Natural killer cell treated with Interleukin-12 subunit alpha and Interleukin-12 subunit beta and Interleukin-15 and Interleukin-18, amount 100 ng/mL, for 72 hours (primary cell): ENCODE results near the gene FAM181A. TPM values are rescaled to one million over a fixed set of nuclear protein-coding genes. Genes with fewer than 3 reads are reported as not detected.

Experiments
- ATAC-seq, 2 donors: fragments of 150-1000 bp; cut with Tn5 transposase in 1 of 2; sonication (Bioruptor Pico), chemical (Tn5 transposase) in 1 of 2; 2 replicates each; pipeline ENCODE4 v1.10.0; 2021
- DNase-seq: peaks from one replicate; pipeline ENCODE4 v3.0.0; 2022; ENCODE audit warnings: low spot score
- H3K27ac Mint-ChIP-seq, 2 donors: 1 replicate in 1 of 2; 2 replicates in 1 of 2; pipeline ENCODE4 v1.8.0; 2022; ENCODE audit warnings: mixed read lengths in 2 of 2, mild to moderate bottlenecking in 1 of 2, moderate library complexity in 1 of 2
- H3K27me3 Mint-ChIP-seq, 2 donors: 1 replicate in 1 of 2; 2 replicates in 1 of 2; pipeline ENCODE4 v1.8.0; 2022; ENCODE audit warnings: mixed read lengths in 2 of 2
- H3K36me3 Mint-ChIP-seq: one replicate; pipeline ENCODE4 v1.8.0; 2022; ENCODE audit warnings: mixed read lengths
- H3K4me1 Mint-ChIP-seq, 2 donors: 1 replicate in 1 of 2; 2 replicates in 1 of 2; pipeline ENCODE4 v1.8.0; 2022; ENCODE audit warnings: low read depth in 2 of 2, mixed read lengths in 2 of 2, mild to moderate bottlenecking in 1 of 2
- H3K4me3 Mint-ChIP-seq: one replicate; pipeline ENCODE4 v1.8.0; 2022; ENCODE audit warnings: mixed read lengths
- H3K9me3 Mint-ChIP-seq: 2 replicates; pipeline ENCODE4 v1.8.0; 2022; ENCODE audit warnings: mixed read lengths
- total RNA-seq, 2 donors: library from RNA; stranded (reverse); gene quantifications; one replicate each; pipeline ENCODE4 v1.2.3, GENCODE V29; 2022

FAM181A gene
- total RNA-seq, result not detected

GRCh38 chr14:93926873-93927799, at the start of gene FAM181A:
Gene FAM181A, plus strand, starts transcription at chr14:93927344. Its CDS starts 942 bp downstream, at chr14:93928286.
- Mint-ChIP-seq H3K27me3 (no peaks in the 10 kb centered on the region), H3K4me1 (no peaks in the 10 kb centered on the region), H3K27ac (no peak within 1 kb of the TSS), H3K4me3 (no peak within 1 kb of the TSS), H3K9me3 (no peaks in the 10 kb centered on the region), H3K36me3 (no peaks in the 10 kb centered on the region)
- ATAC-seq (no peak), DNase-seq (no peak)

DNA sequence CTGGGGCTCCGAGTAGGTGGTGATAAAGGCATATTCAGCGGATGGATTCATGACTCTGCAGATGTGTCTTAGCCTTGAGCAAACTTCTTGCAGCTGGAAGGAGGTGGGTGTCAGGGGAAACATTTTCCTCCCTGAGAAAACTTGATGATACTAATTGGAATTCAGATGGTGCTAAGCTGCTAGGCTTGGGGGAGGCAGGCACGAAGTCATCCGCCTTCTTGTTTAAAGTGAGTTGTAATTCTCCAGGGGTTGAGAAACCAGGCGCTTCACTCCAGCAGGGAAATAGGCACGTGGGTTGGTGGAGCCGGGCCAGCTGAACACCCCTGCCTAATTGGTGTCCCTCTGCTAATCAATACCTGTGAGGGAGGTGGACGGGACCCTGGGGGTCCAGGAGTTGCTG, 48.9 kb upstream of the FAM181A start:
- H3K27me3 Mint-ChIP-seq, result peaks cover 15 to 28% of the 10 kb centered on the region in 2 donors
- no peaks in the 10 kb centered on the region for H3K36me3 Mint-ChIP-seq
- no peak overlapping the region for H3K4me3 Mint-ChIP-seq
- H3K27ac Mint-ChIP-seq, result no peak overlapping the region
- DNase-seq, result no peak
- ATAC-seq, result no peak
- H3K4me1 Mint-ChIP-seq, result peaks cover 0 to 4% of the 10 kb centered on the region in 2 donors
- no peaks in the 10 kb centered on the region for H3K9me3 Mint-ChIP-seq

DNA sequence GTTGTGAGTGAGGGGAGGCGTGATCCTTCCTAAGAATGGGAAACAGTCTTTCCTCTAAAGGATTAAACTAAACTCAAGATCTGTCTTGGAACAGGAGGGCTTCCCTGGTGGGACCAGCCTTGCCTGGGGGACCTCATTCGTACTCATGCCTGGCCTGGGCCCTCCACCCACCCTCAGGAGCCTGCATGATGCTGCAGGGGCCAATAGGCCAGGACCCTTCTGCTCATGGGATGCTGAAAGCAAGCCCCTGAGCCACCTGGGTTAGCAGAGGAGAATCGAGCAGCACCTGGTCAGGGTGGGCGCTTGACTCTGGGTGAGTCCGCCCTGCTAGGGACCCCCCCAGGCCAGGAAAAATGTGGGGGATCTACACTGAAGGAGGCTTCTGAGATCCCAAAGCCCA, 48.3 kb upstream of the FAM181A start:
- H3K27me3 Mint-ChIP-seq, result peaks cover 10 to 28% of the 10 kb centered on the region in 2 donors
- no peak overlapping the region for H3K4me3 Mint-ChIP-seq
- peaks cover 0 to 4% of the 10 kb centered on the region in 2 donors for H3K4me1 Mint-ChIP-seq
- no peaks in the 10 kb centered on the region for H3K36me3 Mint-ChIP-seq
- H3K27ac Mint-ChIP-seq, result no peak overlapping the region
- ATAC-seq, result peak in 1 of 2 donors; percentile 11
- peak; percentile 58 for DNase-seq
- no peaks in the 10 kb centered on the region for H3K9me3 Mint-ChIP-seq

DNA sequence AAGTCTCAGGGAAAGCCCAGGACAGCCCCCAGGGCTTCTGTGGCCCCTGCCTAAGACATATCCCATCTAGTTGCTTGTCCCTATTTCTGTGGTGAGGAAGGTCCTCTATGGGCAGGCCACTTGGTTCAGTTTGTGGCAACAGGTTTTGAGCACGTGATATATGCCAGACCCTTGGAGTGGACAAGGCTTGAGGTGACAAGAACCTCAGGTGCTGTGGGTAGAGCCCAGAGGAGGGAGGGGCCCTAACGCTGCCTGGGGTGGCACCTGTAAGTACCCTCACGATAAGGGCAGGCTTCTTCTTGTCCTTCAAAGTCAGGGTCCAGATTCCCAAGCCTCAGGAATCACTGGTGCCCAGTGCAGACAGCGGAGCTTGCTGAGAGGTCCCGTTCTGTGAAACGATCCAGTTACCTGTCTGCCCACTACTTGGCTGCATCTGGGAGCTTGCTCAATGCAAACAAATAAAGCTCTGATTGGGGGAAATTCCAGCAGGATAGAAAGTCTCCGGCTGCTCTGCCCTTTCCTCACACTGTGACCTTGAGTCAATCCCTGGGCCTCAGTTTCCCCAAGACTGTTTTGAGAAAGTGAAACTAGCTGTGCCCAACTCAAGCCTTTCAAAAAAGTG, 47.7 kb upstream of the FAM181A start:
- DNase-seq (no peak), ATAC-seq (peak in 1 of 2 donors; percentile 36)
- H3K27ac Mint-ChIP-seq, result no peak overlapping the region
- peaks cover 10 to 28% of the 10 kb centered on the region in 2 donors for H3K27me3 Mint-ChIP-seq
- no peak overlapping the region for H3K4me3 Mint-ChIP-seq
- H3K9me3 Mint-ChIP-seq, result no peaks in the 10 kb centered on the region
- H3K36me3 Mint-ChIP-seq, result no peaks in the 10 kb centered on the region
- H3K4me1 Mint-ChIP-seq, result peaks cover 0 to 4% of the 10 kb centered on the region in 2 donors

DNA sequence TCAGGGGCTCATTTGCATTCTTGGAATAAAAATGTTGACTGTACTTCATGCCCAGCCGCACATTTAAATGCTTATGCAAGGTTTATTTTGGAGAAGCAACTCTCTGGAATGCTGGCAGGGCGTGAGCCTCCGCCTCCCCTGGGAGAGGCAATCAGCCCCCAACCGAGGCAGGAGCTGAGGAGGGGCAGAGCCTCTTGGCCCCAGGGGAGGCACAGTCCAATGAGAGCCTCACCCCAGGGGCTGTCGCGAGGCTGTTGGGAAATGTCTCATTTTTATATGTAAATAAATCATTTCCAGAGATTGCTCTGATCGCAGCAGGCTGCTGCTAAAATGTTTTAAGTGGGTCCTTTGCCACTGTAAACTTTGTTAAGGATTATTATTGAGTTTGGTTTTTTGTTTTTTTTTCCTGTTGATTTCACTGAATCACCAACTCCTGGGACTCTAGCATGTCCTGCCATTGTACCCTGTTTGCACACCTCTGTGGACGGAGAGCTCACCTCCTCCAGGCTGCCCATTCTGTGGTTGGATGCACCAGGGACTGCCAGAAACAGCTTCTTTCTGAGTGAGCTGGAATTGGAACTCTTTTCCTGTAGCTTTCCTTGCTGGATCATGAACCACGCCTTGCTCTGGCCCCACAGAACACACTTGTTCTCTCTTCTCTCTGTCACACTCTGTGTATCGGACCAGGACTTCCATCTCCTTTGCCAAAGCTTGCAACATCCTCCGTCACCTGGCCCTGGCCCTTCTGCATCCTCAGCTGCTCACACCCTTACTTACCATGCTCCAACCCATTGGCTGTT, 46.9 kb upstream of the FAM181A start:
- no peak for ATAC-seq
- Mint-ChIP-seq H3K27ac (no peak overlapping the region), H3K36me3 (no peaks in the 10 kb centered on the region), H3K27me3 (peaks cover 16 to 34% of the 10 kb centered on the region in 2 donors), H3K4me3 (no peak overlapping the region), H3K9me3 (peaks cover 5% of the 10 kb centered on the region), H3K4me1 (peaks cover 6 to 11% of the 10 kb centered on the region in 2 donors)
- peak; percentile 35 for DNase-seq

- Mint-ChIP-seq H3K36me3 (no peaks in the 10 kb centered on the region), H3K27me3 (peaks cover 32 to 54% of the 10 kb centered on the region in 2 donors), H3K9me3 (peaks cover 5% of the 10 kb centered on the region), H3K4me1 (peaks cover 6 to 11% of the 10 kb centered on the region in 2 donors), H3K4me3 (no peak overlapping the region), H3K27ac (peak overlapping the region in 1 of 2 donors; percentile 29)
- ATAC-seq, result no peak
- DNase-seq, result peak; percentile 39
Observed at GRCh38 chr14:93884950-93885349, 42.2 kb upstream of the FAM181A start.

DNA sequence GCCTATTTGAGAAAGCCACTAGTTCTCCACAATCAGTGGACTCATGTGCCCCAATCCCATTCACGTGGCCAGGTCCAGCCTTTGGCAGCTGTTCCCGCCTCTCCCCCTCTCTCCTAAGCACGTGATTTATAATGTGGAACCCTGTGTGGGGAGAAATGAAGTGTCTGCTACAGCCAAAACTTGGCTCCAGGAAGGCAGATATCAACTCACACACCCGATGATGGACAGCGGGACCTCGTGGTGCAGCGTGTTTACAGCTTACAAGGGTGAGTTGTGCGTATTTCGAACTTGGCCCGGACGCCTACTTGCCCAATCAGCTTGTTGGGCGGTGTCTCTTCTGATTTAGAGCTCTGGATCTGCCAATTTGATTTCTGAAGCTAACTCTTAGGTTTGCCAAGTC, 38.1 kb upstream of the FAM181A start:
- peak; percentile 5 for DNase-seq
- H3K36me3 Mint-ChIP-seq, result no peaks in the 10 kb centered on the region
- no peak for ATAC-seq
- H3K4me1 Mint-ChIP-seq, result peaks cover 6 to 7% of the 10 kb centered on the region in 2 donors
- H3K27ac Mint-ChIP-seq, result no peak overlapping the region
- H3K4me3 Mint-ChIP-seq, result no peak overlapping the region
- peaks cover 5% of the 10 kb centered on the region for H3K9me3 Mint-ChIP-seq
- peaks cover 34 to 49% of the 10 kb centered on the region in 2 donors for H3K27me3 Mint-ChIP-seq

DNA sequence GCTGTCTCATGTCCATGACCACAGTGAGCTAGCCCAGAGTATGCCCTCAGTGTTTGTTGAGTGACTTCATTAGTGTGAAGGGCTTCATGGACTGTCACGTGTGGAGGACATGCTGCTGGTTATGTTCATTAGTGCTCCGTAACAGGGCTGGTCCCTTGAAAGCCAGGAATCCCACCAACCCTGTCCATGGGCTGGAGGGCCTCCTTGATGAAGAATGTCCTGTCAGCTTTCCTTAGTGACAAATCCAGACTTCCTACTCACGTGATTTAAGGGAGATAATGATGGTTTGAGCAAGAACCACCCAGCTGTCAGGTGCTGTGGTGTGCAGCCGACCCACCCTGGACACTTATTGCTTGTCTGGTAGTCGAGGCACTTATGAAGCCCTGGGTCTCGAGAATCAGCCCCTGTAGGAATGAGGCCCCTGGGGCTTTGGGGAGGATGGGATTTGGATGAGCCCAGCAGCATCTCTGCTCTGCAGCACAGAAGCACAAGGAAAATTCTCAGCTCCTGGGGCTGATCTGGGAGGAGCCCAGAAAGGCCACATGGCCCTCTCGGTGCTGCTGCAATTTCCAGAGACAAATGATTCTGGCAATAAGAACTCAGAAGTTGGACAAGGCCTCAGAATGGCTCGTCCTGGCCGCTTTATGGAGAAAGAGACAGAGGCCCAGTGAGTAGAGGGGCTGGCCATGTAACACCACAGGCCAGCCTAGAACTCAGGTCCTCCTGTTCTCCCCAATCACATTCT, 37.2 kb upstream of the FAM181A start:
- Mint-ChIP-seq H3K36me3 (no peaks in the 10 kb centered on the region), H3K4me1 (peaks cover 2 to 3% of the 10 kb centered on the region in 2 donors), H3K4me3 (no peak overlapping the region), H3K9me3 (peaks cover 2% of the 10 kb centered on the region), H3K27ac (no peak overlapping the region), H3K27me3 (peaks cover 31 to 43% of the 10 kb centered on the region in 2 donors)
- DNase-seq (peak; percentile 59), ATAC-seq (no peak)

DNA sequence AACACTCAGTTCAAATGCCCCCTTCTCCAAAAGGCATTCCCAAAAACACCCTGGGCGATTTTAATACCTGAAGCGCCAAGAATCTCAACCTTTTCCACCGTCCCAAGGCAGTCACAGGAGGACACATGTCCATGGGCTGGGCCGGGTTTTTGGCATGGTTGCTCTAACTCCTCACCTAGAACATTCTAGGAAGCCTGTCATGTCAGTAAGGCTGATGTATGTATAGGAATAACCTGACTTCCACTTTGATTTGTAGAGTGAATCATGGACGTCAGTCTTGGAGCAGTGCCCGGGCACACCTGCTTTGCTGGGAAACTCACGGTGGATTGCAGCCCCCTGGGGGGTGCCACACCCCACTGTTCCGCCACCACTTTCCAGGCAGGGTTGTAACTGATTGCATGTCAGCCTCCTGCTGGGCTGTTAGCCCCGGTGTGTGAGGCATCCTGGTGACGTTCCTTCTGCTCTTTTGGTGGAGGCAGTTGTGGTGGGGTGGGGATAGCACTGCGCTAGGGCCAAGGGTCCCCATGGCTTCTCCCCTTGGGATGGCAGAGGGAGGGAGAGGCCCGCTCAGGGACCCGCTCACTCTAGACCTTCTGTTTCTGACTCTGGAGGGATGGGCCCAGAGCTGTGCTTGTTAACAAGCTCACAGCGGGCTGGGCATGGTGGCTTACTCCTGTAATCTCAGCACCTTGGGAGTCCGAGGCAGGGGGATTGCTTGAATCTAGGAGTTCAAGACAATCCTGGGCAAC, 35.2 kb upstream of the FAM181A start:
- peak; percentile 29 for DNase-seq
- H3K36me3 Mint-ChIP-seq, result no peaks in the 10 kb centered on the region
- ATAC-seq, result no peak
- H3K9me3 Mint-ChIP-seq, result no peaks in the 10 kb centered on the region
- no peak overlapping the region for H3K27ac Mint-ChIP-seq
- H3K4me1 Mint-ChIP-seq, result no peaks in the 10 kb centered on the region
- H3K27me3 Mint-ChIP-seq, result peaks cover 24 to 29% of the 10 kb centered on the region in 2 donors
- H3K4me3 Mint-ChIP-seq, result no peak overlapping the region

DNA sequence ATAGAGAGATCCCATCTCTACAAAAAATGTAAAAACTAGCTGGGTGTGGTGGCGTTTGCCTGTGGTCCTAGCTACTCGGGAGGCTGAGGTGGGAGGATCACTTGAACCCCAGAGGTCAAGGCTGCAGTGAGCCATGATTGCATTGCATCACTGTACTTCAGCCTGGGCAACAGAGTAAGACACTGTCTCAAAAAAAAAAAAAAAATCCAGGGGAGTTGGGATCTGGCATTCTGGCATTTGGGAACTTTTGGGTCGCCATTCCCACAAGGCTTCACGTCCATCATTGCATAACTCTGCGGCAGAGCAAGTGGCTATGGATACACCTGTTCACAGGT, 34.7 kb upstream of the FAM181A start:
- H3K27me3 Mint-ChIP-seq, result peaks cover 24 to 26% of the 10 kb centered on the region in 2 donors
- peak; percentile 2 for DNase-seq
- H3K4me1 Mint-ChIP-seq, result no peaks in the 10 kb centered on the region
- no peak overlapping the region for H3K4me3 Mint-ChIP-seq
- H3K27ac Mint-ChIP-seq, result no peak overlapping the region
- no peak for ATAC-seq
- H3K9me3 Mint-ChIP-seq, result no peaks in the 10 kb centered on the region
- no peaks in the 10 kb centered on the region for H3K36me3 Mint-ChIP-seq

- H3K9me3 Mint-ChIP-seq, result no peaks in the 10 kb centered on the region
- no peaks in the 10 kb centered on the region for H3K36me3 Mint-ChIP-seq
- DNase-seq (peak; percentile 73), ATAC-seq (peak in 1 of 2 donors; percentile 53)
- H3K4me3 Mint-ChIP-seq, result no peak overlapping the region
- no peak overlapping the region for H3K27ac Mint-ChIP-seq
- peaks cover 19 to 26% of the 10 kb centered on the region in 2 donors for H3K27me3 Mint-ChIP-seq
- no peaks in the 10 kb centered on the region for H3K4me1 Mint-ChIP-seq
Observed at GRCh38 chr14:93892923-93893558, 34.1 kb upstream of the FAM181A start.

DNA sequence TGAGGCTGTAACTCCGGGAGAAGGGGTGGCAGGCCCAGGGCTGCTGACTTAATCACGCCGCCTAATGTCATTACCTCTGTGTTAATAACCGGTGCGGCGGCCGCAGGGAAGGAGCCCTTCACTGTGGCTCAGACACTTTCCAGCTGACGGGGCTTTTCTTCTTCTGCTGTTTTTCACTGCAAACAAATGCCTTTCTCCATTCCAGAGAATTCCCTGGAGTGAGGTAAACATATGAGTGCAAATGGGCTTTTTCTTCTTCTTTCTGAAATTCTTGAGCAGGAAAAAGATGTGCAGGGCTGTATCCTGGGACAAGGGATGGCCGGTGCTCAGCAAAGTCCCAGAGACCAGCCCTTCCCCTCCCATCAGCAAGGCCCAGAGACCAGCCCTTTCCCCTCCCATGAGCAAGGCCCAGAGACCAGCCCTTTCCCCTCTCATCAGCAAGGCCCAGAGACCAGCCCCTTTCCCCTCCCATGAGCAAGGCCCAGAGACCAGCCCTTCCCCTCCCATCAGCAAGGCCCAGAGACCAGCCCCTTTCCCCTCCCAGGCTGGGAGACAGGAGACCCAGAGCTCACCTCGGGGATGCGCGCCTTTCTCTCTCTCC, 33.4 kb upstream of the FAM181A start:
- Mint-ChIP-seq H3K9me3 (no peaks in the 10 kb centered on the region), H3K4me3 (no peak overlapping the region), H3K4me1 (no peaks in the 10 kb centered on the region), H3K36me3 (no peaks in the 10 kb centered on the region), H3K27me3 (peaks cover 13 to 22% of the 10 kb centered on the region in 2 donors), H3K27ac (no peak overlapping the region)
- ATAC-seq (no peak), DNase-seq (peak; percentile 29)
